PFSK-1 (cell line): ENCODE results near the gene GSTCD.

Experiments used
- FOXP2 ChIP-seq: optimal IDR thresholded peaks from 2 replicates; pipeline ENCODE3; 2011; ENCODE audit warnings: borderline replicate concordance, control low read depth, inconsistent platforms; ENCODE audit not compliant: insufficient read depth; ENCODE audit errors: extremely low read length, extremely low read depth
- POLR2AphosphoS5 ChIP-seq: IDR thresholded peaks from 2 replicates; pipeline ENCODE4 v1.6.1; 2012; ENCODE audit warnings: low read depth, mild to moderate bottlenecking, control low read depth, low read length, moderate library complexity
- SIN3A ChIP-seq: IDR thresholded peaks from 2 replicates; pipeline ENCODE4 v1.6.1; 2012; ENCODE audit warnings: mild to moderate bottlenecking, low read length, moderate library complexity, borderline replicate concordance; ENCODE audit not compliant: insufficient read depth
- TAF1 ChIP-seq: IDR thresholded peaks from 2 replicates; pipeline ENCODE4 v1.6.1; 2012; ENCODE audit warnings: low read length, control low read depth, borderline replicate concordance; ENCODE audit not compliant: insufficient read depth
- TF ChIP-seq, protein P1 (sequence below), 2 experiments: IDR thresholded peaks; 2 replicates each; pipeline versions ENCODE4 v1.6.1 to v1.8.0; 2011 to 2012; ENCODE audit warnings: low read depth in 2 of 2, low read length in 2 of 2, control low read depth in 1 of 2, inconsistent platforms in 1 of 2, mild to moderate bottlenecking in 1 of 2, moderate library complexity in 1 of 2; ENCODE audit not compliant: insufficient read depth in 1 of 2

Gene GSTCD

DNA sequence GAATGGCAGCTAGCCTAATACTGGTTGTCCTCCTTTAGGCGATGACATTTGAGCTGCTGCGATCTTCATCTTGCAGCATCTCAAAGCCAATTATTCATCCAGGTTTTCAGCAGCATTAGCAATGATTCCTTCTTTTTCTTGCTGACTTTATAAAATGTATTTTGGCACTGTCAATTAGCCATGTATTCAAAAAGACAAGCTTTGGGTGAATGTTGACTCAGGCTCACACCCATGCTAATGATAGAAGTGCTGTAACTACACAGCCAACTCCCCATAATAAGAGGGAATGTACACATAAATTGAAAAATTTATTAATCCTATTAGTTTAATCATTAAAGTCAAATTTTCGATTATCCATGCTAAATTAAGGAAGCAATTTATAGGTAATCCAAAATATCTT, 162.4 kb downstream of the GSTCD start:
- TF ChIP-seq FOXP2 (no peak), TAF1 (no peak), SIN3A (no peak), POLR2AphosphoS5 (no peak)
- TF ChIP-seq, protein P1, sequence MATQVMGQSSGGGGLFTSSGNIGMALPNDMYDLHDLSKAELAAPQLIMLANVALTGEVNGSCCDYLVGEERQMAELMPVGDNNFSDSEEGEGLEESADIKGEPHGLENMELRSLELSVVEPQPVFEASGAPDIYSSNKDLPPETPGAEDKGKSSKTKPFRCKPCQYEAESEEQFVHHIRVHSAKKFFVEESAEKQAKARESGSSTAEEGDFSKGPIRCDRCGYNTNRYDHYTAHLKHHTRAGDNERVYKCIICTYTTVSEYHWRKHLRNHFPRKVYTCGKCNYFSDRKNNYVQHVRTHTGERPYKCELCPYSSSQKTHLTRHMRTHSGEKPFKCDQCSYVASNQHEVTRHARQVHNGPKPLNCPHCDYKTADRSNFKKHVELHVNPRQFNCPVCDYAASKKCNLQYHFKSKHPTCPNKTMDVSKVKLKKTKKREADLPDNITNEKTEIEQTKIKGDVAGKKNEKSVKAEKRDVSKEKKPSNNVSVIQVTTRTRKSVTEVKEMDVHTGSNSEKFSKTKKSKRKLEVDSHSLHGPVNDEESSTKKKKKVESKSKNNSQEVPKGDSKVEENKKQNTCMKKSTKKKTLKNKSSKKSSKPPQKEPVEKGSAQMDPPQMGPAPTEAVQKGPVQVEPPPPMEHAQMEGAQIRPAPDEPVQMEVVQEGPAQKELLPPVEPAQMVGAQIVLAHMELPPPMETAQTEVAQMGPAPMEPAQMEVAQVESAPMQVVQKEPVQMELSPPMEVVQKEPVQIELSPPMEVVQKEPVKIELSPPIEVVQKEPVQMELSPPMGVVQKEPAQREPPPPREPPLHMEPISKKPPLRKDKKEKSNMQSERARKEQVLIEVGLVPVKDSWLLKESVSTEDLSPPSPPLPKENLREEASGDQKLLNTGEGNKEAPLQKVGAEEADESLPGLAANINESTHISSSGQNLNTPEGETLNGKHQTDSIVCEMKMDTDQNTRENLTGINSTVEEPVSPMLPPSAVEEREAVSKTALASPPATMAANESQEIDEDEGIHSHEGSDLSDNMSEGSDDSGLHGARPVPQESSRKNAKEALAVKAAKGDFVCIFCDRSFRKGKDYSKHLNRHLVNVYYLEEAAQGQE (IDR thresholded peaks at IDR 0.05; ENCODE audit: insufficient read depth in 1 of 2, low read depth in 2 of 2, low read length in 2 of 2): no peak

DNA sequence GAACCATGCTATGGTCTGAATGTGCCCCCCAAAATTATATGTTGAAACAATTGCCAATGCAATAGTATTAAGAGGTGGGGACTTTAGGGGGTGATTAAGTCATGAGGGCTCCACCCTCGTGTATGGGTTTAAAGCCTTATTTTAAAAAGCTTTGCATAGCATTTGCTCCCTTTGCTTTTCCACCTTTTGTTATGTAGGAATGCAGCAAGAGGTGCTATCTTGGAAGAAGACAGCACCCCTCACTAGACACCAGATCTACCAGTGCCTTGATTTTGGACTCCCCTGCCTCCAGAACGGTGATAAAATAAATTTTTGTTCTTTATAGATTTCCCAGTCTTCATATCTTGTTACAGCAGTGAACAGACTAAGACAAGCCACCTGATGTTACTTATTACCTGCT, 163.4 kb downstream of the GSTCD start:
- no peak for TF ChIP-seq TAF1
- no peak for TF ChIP-seq FOXP2
- TF ChIP-seq POLR2AphosphoS5: no peak
- TF ChIP-seq SIN3A: no peak
- TF ChIP-seq, protein P1 (IDR thresholded peaks at IDR 0.05; ENCODE audit: insufficient read depth in 1 of 2, low read depth in 2 of 2, low read length in 2 of 2): no peak

DNA sequence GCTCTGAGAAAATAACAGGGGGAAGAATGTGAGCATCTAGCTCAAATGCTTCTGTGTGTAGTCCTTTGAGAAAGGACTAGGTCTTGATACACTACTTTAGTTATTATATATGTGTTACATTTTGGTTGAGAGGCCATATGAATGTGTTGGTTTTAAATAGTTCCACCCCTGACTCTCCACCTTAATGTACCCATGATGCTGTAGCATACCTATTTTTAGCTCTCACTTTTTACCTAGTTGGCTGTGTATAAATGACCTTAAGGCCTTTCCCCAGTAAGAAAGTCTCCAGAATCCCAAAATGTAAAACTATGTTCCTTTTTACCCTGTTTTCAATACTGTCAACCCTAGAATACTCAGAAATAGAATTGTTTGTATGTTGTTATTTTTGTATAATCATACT, 166.6 kb downstream of the GSTCD start:
- TF ChIP-seq, protein P1 (IDR thresholded peaks at IDR 0.05; ENCODE audit: insufficient read depth in 1 of 2, low read depth in 2 of 2, low read length in 2 of 2): no peak
- TF ChIP-seq POLR2AphosphoS5: no peak
- TF ChIP-seq TAF1: no peak
- TF ChIP-seq SIN3A: no peak
- TF ChIP-seq FOXP2: no peak

DNA sequence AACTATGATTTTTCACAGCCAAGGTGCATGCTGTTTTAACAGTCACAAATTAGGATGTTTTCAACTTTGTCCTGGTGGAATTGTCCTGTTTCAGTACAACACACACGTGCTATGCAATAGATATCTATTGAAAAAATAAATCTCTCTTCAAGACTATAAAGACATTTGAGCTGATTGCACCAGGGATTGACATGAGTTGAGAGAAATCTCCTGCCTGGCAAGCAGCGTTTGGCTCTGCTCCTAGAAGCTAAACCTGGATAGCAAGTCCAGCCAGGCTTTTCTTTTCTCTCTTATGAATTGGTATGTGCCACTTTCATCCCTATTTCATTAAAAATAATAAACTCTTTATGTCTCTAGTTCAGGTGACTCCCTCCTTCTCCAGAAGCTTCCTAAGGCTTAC, 170.1 kb downstream of the GSTCD start:
- TF ChIP-seq, protein P1 (IDR thresholded peaks at IDR 0.05; ENCODE audit: insufficient read depth in 1 of 2, low read depth in 2 of 2, low read length in 2 of 2): no peak
- no peak for TF ChIP-seq POLR2AphosphoS5
- TF ChIP-seq FOXP2: no peak
- no peak for TF ChIP-seq SIN3A
- no peak for TF ChIP-seq TAF1

DNA sequence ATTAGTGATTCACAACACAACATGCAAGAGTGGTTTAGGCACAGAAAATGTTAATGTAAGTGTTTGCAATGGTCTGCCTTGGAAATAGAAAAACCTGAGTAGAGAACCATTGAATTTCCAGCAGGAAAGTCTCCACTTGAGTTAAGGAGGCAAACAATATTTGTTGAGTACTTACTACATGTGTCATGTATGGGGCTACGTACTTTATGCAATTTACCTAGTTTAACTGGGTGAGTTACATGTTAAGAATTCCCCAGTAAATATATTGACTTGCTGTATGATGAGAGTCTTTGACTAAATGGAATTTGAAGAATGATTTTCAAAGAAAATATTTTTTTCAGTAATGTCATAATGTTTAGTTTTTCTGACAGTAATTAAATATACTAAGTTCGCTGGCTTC, 178.9 kb downstream of the GSTCD start:
- TF ChIP-seq FOXP2 (no peak), TAF1 (no peak), POLR2AphosphoS5 (no peak), SIN3A (no peak)
- TF ChIP-seq, protein P1 (IDR thresholded peaks at IDR 0.05; ENCODE audit: insufficient read depth in 1 of 2, low read depth in 2 of 2, low read length in 2 of 2): no peak
